ENCODE data around the gene JAM3. TPM values are rescaled to one million over a fixed set of nuclear protein-coding genes. Genes with fewer than 3 reads are reported as not detected.

Gene JAM3
- total RNA-seq, 1 experiment from 2014 or later, result 1.6 TPM

GRCh38 chr11:134038897-134039470 is 29.9 kb upstream of the JAM3 start:
- intact Hi-C loops (cut with micrococcal nuclease), result no loop called here
- Mint-ChIP-seq H3K4me1 (ENCODE audit: insufficient read depth, unreplicated experiment) (peaks cover 47% of the 10 kb centered on the region), H3K27ac (ENCODE audit: low read depth, unreplicated experiment) (no peak overlapping the region), H3K27me3 (ENCODE audit: insufficient read depth, unreplicated experiment) (no peaks in the 10 kb centered on the region), H3K4me3 (ENCODE audit: unreplicated experiment) (no peak overlapping the region), H3K9me3 (ENCODE audit: unreplicated experiment) (no peaks in the 10 kb centered on the region), H3K36me3 (ENCODE audit: insufficient read depth, unreplicated experiment) (no peaks in the 10 kb centered on the region)
- no peak for DNase-seq (ENCODE audit: unreplicated experiment)
- no peak for TF ChIP-seq CTCF (IDR thresholded peaks at IDR 0.05; ENCODE audit: unreplicated experiment)
- ChIA-PET CTCF (interaction anchor here (1.0 to 10.5 kb wide), 5 partner anchors 11 to 111 kb away, joined by 3 to 92 read pairs (median 30); no protein-coding TSS in a partner anchor), POLR2A (interaction anchor here (0.8 to 1.5 kb wide), 4 partner anchors 14 to 111 kb away, joined by 3 to 6 read pairs (median 3); no protein-coding TSS in a partner anchor)
- BruUV-seq (replicated peaks), result no TSS peak

GRCh38 chr11:134039726-134040385 is 29.0 kb upstream of the JAM3 start:
- Mint-ChIP-seq H3K9me3 (ENCODE audit: unreplicated experiment) (no peaks in the 10 kb centered on the region), H3K27me3 (ENCODE audit: insufficient read depth, unreplicated experiment) (no peaks in the 10 kb centered on the region), H3K4me1 (ENCODE audit: insufficient read depth, unreplicated experiment) (peaks cover 42% of the 10 kb centered on the region), H3K27ac (ENCODE audit: low read depth, unreplicated experiment) (peak overlapping the region; percentile 84), H3K36me3 (ENCODE audit: insufficient read depth, unreplicated experiment) (no peaks in the 10 kb centered on the region), H3K4me3 (ENCODE audit: unreplicated experiment) (no peak overlapping the region)
- intact Hi-C loops (cut with micrococcal nuclease), result no loop called here
- CTCF ChIA-PET, result interaction anchor here (0.5 to 10.5 kb wide), 10 partner anchors 11 to 1189 kb away, joined by 3 to 92 read pairs (median 3); no protein-coding TSS in a partner anchor
- no peak for TF ChIP-seq CTCF (IDR thresholded peaks at IDR 0.05; ENCODE audit: unreplicated experiment)
- no peak for DNase-seq (ENCODE audit: unreplicated experiment)
- POLR2A ChIA-PET, result interaction anchor here (1.0 to 2.4 kb wide), 4 partner anchors 15 to 112 kb away, joined by 3 to 21 read pairs (median 5); no protein-coding TSS in a partner anchor
- no TSS peak for BruUV-seq (replicated peaks)

- Mint-ChIP-seq H3K9me3 (ENCODE audit: unreplicated experiment) (no peaks in the 10 kb centered on the region), H3K4me1 (ENCODE audit: insufficient read depth, unreplicated experiment) (peaks cover 36% of the 10 kb centered on the region), H3K27me3 (ENCODE audit: insufficient read depth, unreplicated experiment) (no peaks in the 10 kb centered on the region), H3K36me3 (ENCODE audit: insufficient read depth, unreplicated experiment) (no peaks in the 10 kb centered on the region), H3K27ac (ENCODE audit: low read depth, unreplicated experiment) (peak overlapping the region; percentile 84), H3K4me3 (ENCODE audit: unreplicated experiment) (peak overlapping the region; percentile 13)
- POLR2A ChIA-PET, result interaction anchor here (0.5 to 2.4 kb wide), 17 partner anchors 8 to 113 kb away, joined by 3 to 21 read pairs (median 4); no protein-coding TSS in a partner anchor
- CTCF ChIA-PET, result interaction anchor here (0.6 to 10.5 kb wide), 13 partner anchors 10 to 194 kb away, joined by 3 to 92 read pairs (median 3); no protein-coding TSS in a partner anchor
- no TSS peak for BruUV-seq (replicated peaks)
- no peak for TF ChIP-seq CTCF (IDR thresholded peaks at IDR 0.05; ENCODE audit: unreplicated experiment)
- intact Hi-C loops (cut with micrococcal nuclease), result no loop called here
- peak; percentile 81 for DNase-seq (ENCODE audit: unreplicated experiment)
These were observed 28.2 kb upstream of the JAM3 start for GRCh38 chr11:134040386-134041302.

Measured in MCF 10A (cell line).